Hippocampal formation (tissue), 2 donors: ENCODE data around the gene TP53BP1.

ENCODE experiments used
- DNase-seq, 2 donors: peaks; one replicate each; lab custom pipeline; 2025; lab: John Stamatoyannopoulos, UW

TP53BP1 gene

GRCh38 chr15:43518197-43518761 lies 25.3 kb upstream of the TP53BP1 start:
- peak; percentile 73 to 77 for DNase-seq

DNA sequence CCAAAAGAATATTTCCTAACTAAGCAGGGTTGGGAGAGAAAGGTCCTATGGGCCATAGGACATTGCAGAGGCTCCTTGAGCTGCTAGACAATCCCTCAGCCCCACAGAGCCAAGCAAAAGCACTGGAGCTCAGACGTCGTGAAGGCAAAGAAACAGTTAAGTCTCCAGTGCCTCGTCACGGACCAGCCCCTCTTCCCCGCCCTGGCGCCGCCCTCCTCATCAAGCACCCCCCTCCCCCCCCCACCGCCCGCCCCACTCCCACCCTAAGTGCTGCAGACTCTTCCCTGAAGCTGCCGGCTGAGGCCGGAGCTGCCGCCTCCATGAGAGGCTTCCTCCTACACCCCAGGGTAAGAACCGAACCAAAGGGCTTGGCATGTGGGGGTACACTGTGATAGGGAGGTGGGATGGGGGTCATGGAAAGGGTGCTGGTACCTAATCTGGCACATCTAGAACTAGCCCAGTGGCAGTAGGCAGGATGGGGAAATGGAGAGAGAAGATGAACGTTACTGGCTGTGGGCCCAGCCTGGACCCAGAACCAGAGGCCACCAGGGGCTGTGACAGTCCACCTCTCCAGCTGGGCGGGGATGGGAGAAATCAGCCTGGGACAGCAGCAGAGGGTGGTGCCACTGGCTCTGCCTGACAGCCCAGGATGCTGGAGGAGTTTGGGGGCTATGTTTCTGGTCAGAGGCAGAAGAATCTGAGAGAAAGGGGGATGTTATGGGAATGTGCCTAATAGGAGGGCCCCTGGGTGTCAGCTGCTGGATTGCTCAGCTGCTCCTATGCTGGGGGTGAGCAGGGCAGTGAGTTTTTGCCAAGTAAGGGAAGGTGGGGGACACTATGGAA lies 24.6 kb upstream of the TP53BP1 start, which contains the start of gene MAP1A:
MAP1A (plus strand) TSS at position 255 of the 843 bp plus-strand sequence. CDS start 3,866 bp downstream, outside the sequence.
- DNase-seq = peak; percentile 66 to 76

DNA sequence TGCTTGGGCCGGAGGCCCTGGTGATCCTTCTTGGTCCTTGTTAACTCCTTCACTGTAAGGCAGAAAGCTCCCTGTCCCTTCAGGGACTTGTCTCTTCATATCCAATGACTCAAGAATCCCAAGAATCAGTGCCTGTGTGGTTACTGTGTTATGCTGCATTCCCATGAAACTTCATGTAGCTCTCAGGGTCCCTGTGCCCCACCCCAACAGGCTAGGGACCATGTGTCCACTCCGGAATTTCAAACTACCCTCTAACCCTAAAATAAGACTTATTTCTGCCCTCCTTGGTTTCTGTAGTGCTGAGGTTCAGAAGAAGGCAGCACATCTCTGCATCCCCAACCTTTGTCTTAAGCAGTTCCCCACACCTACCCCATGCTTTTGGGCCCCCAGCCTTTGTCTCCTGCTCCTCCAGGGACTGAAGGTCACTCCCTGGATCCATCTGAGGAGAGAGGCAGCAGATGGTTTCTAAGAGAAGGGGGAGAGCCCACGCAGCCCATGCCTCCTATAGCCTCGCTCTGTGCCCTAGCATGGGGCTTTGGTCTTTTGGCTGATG lies 23.9 kb upstream of the TP53BP1 start:
- DNase-seq = no peak

DNA sequence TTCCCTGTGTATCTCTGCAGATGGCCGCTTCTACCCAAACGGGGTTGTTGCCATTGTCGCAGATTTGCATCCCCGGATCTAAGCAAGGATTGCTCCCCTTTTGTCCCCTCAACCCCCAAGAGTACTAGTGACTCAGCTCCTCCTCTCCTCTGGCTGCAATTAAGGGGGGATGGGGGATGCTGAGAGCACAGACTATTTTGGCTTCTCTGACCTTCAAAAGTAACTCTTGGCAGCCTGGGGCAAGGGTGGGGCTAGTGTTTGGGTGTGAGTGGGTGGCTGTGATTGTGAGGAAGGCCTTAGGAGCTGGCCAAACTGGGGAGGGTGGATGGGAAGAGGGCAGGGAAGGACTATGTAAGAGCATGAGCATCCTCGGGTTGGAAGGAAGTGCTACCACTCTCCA lies 23.2 kb upstream of the TP53BP1 start:
- DNase-seq = no peak

- DNase-seq = no peak
These were observed 22.8 kb upstream of the TP53BP1 start for GRCh38 chr15:43515741-43516140.

- DNase-seq = peak; percentile 80 to 81
These were observed 21.5 kb upstream of the TP53BP1 start for GRCh38 chr15:43514241-43515057.

GRCh38 chr15:43513550-43513949 lies 20.6 kb upstream of the TP53BP1 start:
- no peak for DNase-seq

DNA sequence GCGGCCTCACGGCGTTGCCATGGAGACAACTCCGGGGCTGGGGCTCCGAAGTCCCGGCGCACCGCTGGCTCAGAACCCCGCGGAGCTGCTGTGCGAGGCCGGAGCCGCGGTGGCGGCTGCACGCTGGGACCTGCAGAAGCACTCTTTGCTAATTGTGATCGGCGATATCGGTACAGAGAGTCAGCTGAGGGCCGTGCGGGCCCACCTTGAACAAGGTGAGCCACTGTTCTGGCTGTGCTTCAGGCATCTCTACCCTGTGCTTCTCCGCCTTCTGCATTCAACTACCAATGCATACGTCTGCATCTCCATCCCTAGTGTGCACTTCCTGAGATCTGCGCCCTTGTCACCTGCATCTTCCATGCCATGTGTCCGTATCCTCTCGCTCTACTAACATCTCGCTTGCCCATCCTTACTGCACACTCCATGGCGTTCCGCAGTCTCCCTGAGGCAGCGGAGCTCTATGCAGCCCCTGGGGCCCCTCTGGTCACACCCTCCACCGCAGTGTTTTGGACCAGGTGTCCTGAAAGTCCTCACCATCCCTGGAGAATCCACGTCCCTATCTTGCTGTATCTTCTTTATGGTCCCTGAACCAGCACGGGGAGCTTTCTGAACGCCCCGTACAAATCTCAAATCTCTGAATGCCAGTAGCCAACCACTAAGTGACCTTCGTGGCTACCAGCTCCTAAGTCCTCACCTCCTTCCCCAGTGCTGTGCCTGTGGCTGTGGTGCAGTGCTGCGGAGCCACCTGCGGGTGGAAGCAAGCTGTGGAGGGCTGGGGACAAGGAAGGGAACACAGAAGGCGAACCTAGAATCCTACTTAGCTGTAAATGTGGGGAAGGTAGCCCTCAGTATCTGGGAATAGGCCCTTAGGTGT lies 18.3 kb upstream of the TP53BP1 start:
- peak in 1 of 2 donors; percentile 29 for DNase-seq

DNA sequence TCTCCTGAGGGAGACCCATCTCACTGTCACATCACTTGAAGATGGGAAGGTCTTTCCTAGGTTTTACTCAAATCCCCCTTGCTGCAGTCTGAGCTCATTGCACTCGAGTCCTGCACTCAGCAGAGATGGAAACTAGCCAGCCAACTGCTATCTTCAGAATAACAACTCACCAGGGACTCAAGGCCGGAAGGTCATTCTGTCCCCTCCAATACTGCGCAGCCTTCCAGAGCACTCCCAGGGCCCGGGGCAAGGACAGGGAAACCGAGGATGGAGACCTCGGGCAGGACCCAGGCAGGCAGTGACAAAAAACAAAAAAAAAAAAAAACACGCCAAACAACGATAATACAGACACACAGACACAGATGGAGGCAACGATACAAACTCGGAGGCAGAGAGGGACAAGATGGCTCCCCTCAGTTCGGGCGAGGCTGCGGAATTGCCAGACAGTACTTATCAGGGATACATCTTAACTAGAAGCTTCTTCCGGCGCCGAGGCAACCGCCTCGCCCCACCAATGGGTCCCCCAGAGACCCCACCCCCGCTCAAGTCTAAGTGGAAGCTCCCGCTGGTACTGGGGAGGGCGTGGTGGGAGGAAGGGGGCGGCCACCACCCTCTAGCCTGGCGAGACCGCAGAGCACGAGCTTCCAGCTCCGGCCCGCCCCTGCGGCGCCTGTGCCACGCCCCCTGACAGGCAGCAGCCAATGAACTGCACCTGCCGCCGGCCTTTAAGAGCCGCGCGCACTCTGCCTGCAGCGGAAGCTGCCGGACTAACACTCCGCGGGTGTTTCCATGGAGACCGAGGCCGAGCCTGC lies 17.4 kb upstream of the TP53BP1 start:
- DNase-seq = peak; percentile 98 to 99

DNA sequence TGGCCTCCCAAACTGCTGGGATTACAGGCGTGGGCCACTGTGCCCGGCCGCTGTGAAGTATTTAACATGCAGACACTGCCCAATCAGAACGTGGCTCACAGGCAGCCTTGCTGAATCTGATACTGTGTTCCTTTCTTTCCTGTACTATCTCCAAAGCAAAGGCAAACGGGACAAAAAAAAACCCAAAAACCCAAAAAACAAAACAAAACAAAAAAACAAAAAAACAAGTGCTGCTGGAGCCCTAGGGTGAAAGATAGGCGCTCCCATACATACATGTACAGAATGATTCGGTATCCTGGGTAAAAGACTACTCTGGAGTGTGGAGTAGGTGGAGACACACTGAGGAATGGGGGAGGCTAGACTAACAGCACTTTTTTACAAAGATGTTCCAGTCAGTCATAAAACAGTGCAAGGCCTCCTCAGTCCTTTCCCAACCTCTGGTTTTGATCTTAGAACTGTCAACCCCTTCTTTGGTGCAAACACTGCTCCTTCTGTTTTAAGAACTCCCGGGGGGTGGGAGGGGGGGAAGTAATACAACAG lies 16.8 kb upstream of the TP53BP1 start:
- peak in 1 of 2 donors; percentile 39 for DNase-seq

GRCh38 chr15:43508991-43509659 lies 16.2 kb upstream of the TP53BP1 start:
- no peak for DNase-seq

DNA sequence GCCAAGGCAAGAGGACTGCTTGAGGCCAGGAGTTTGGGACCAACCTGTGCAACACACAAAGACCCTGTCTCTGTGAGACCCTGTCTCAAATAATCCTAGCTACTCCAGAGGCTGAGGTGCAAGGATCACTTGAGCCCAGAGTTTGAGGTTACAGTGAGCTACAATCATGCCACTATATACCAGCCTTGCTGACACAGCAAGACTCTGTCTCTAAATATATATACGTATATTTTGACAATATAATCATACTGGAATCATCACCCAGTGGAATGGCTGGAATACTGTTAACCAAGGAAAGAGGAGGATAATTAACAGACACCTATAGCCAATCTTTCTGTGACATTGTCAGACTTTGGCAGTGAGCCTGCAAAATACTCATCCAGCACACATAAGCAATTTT lies 15.5 kb upstream of the TP53BP1 start:
- DNase-seq = no peak

DNA sequence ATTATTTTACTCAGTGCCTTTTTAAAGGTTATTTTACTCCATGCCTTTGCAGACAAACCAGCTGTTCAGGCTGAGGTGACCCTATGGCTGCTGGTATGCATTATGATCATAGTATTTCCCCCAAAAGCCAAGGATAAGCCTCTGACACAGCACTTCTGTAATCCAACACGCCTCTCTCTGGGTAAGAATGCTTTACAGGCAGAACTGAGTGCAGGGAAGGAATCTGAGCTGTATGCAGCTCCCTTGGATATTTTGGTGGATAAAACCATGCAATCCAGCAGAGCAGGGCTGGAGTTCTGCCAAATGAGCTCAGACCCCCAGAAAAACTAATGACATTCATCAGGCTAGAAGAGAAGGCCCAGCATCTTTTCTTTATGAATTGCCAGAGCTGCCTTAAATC lies 12.8 kb upstream of the TP53BP1 start:
- no peak for DNase-seq

- DNase-seq = no peak
These were observed 6.7 kb upstream of the TP53BP1 start for GRCh38 chr15:43499635-43500034.

DNA sequence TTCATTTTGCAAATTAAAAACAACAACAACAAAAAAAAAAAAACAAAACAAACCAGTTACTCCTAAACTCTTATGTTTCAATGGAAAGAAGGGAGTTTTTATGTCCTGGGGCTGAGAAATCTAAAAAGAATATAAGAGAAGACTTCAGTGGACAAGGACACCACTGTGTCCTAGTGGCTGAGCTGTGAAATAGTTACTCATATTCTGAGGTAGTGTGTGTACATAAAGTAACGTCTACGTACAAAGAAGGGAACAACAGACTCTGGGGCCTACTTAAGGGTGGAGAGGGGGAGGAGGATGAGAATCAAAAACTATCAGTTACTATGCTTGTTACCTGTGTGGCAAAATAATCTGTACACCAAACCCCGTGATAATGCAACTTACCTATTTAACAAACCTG lies 6.0 kb upstream of the TP53BP1 start:
- DNase-seq = no peak

- DNase-seq = no peak
These were observed 932 bp upstream of the TP53BP1 start for GRCh38 chr15:43493703-43494472.

DNA sequence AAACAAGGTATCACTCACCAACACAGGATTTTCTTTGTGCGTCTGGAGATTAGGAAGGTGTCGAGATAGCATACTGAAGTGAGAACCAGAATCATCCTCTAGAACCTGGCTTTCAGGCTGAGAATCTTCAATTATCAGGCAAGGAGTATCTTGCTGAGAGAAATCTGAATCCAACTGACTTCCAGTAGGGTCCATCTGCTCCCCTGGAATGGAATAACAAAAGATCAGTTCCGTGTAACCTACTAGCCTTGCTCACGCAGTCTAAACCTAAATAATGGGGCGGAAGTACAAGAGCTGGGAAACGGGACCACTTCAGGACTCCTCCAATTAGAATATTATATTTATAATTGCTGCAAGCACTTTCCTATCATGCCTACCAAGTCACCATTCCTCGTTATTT lies 690 bp downstream of the TP53BP1 start:
- DNase-seq = no peak

GRCh38 chr15:43489191-43489590 lies 3.8 kb downstream of the TP53BP1 start:
- DNase-seq = no peak

GRCh38 chr15:43488790-43489189 lies 4.2 kb downstream of the TP53BP1 start:
- DNase-seq = no peak
